NCI-H2107 (cell line): ENCODE data around the gene SRR.

ENCODE experiments used
- DNase-seq: peaks from one replicate; lab custom pipeline; 2025; lab: John Stamatoyannopoulos, UW

SRR gene

GRCh38 chr17:2343421-2343820, 39.7 kb downstream of the SRR start:
- no peak for DNase-seq

DNA sequence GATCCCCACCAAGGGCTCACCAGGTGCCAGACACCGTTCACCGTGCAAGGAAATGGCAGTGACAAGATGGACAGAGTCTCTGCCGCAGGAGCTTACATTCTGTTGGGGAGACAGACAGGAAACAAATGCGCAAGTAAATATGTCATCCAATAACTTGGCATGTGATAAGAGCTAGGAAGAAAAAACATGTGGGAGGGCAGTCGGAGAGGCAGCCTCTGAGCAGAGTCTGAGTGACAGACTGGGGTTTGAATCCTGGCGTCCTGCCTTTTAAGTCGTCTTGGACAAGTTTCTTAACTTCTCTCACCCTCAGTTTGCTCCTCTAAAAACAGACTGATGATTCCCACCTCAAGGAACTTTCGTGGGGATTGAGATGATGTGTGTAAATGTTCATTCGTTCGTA, 40.8 kb downstream of the SRR start:
- no peak for DNase-seq

GRCh38 chr17:2346475-2346874, 42.7 kb downstream of the SRR start:
- no peak for DNase-seq

DNA sequence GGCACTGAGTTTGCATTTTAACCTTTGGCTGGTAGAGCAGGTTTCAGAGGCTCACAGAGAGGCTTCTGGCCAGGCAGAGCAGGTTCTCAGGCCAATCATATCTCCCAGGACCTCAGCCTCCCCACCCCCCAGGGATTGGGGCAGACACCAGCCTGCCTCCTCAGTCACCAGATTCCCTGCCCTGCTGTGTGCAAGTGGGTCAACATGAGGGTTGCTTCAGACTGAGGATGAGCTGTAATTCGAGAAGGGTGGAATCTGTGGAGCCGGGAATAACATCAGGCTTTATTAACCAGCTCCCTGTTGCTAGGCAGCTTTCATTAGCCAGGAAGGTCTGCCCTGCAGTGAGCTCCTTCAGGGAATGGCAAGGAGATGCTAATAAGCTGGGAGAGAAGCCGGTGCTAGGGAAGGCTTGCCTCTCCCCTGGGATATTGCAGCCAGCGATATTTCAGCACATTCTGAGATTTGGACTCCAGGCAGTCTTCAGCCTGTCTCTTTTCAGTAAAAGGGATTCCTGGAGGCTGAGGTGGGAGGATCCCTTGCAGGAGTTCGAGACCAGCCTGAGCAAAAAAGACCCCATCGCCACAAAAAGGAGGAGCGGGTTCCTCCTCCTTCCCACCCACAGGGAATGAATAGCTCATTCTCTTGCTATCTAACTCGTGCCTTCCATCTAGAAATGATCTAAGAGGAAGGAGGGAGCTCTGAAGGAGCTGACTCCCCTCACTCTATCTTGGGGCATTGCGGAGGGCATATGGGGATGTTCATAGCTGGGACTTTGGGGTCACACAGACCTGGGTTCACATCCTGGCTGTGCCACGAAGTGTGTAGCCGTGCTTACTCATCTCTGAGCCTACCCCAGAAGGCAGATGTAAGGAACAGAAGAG, 44.3 kb downstream of the SRR start:
- no peak for DNase-seq

DNA sequence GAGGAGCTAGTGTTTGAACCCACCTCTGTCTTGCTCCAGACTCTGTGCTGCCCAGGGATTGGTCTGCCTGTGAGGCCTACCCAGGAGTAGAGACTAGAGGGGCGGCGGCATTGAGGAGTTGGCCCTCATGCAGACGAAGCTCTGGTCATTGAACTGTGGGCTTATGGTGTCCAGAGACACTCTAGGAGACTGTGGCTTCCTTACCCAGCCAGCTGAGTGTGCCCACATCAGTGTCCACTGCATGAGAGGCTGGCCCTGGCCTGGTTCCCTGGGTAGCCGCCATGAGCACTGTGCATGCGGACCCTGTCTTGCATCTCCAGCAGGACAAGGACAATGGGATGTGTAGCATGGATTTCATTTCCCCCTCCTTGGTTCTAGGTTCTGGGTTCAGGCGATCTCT, 47.5 kb downstream of the SRR start:
- DNase-seq = no peak

DNA sequence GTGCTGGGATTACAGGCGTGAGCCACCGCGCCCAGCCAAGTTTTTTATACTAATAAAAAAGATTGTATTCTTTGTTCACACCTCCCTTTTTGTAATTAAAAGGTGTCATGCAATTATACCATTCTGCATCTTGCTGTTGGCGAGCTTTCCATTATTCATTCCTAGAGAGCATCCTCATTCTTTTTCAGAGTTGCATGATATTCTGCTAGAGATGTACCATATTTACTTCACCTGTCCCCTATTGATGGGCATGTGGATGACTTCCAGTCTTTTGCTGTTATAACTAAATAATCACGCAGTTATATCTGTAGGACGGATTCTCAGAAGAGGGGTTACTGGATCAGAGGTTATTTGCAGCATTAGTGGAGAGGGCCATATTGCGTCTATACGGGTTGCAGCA, 50.6 kb downstream of the SRR start:
- no peak for DNase-seq

DNA sequence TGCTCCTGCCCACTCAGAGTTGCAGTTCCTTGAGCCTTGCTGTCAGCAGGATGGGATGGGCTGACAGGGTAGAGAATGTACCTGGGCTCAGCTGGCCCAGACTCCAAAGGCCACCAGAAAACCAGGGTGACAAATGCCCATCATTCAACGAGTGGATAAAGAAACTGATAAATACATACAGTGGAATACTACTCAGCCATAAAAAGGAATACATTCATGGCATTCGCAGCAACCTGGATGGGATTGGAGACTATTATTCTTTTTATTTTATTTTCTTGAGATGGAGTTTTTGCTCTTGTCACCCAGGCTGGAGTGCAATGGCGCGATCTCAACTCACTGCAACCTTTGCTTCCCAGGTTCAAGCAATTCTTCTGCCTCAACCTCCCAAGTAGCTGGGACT, 53.5 kb downstream of the SRR start:
- no peak for DNase-seq

DNA sequence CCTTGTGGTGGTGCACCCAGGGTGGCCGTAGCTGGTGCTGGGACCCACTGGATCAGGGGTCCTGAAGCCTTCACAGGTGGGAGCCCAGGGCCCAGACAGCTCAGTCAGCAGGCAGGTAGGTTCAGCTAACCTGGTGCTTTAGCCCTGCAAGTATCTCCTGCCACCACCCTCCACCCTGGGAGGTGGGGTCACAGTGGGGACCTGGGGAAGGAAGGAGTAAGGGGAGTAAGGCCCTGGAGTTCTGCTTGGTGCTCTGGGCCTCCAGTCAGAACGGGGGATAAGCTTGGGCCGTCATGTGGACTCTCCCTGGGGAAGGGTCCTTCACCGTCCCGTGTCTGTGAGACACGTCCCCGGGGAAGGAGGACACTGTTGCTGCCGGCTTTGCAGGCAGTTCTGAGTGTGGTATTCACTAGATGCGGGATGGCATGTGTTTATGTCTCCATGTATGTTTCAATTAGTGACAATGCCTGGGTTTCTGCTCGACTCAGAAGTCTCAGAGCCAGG, 54.2 kb downstream of the SRR start:
- no peak for DNase-seq

DNA sequence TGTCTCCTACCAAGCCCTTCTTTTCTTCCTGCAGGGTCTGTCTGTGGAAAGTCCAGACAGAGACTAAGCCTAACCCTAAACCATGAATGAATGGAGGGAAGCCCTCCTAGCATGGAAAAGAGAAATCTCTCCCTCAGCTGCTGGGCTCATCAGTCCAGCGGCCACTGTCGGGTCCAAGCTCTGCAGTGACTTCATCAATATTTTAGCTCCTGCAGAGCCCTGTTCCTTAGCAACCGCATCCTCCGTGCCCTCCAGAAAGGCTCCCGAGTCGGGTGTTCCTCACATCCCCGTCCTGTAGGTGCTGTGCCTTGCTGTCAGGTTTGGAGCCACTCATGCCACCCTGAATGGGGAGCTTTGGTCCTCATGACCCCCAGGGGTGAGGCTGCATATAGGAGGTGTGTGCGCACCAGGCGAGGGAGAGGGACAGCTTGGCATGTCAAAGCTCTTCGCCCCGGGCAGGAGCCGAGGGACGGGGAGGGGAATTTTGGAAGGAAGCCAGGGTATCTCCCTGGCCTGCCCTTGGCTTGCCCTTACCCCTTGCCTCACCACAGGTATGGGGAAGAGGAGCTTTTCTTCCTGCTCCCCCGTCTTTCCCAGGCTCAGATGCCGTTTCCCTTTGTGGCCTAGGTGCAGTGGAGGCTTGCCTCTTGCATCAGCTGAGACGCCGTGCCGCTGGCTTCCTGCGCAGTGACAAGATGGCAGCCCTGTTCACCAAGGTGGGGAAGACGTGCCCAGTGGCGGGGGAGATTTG, 57.4 kb downstream of the SRR start:
- DNase-seq = no peak

DNA sequence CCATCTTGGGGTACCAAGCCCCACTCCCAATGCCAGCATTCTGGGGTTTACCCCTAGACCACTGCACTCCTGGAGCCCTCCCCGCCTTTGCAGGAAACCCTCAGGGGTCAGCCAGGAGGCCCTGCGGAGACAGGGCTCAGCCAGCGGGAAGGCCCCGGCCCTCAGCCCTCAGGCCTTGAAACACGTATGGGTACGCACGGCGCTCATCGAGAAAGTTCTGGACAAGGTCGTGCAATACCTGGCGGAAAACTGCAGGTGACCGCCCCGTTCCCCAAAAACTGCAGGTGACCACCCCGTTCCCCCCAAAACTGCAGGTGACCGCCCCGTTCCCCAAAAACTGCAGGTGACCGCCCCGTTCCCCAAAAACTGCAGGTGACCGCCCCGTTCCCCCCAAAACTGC, 58.3 kb downstream of the SRR start:
- no peak for DNase-seq

DNA sequence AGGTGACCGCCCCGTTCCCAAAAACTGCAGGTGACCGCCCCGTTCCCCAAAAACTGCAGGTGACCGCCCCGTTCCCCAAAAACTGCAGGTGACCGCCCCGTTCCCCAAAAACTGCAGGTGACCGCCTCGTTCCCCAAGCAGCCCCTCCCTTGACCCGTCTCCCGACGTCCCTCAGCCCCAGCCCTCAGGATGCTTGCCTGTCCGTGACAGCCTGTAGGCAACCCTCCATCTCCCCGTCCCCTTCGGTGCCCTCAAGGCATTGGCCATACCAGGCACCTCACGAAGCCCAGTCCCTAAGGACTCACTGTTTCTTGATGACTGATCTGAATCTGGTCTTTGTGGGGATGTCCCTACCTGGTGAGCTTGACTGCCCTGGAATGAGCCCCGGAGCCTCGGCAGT, 58.7 kb downstream of the SRR start:
- no peak for DNase-seq

DNA sequence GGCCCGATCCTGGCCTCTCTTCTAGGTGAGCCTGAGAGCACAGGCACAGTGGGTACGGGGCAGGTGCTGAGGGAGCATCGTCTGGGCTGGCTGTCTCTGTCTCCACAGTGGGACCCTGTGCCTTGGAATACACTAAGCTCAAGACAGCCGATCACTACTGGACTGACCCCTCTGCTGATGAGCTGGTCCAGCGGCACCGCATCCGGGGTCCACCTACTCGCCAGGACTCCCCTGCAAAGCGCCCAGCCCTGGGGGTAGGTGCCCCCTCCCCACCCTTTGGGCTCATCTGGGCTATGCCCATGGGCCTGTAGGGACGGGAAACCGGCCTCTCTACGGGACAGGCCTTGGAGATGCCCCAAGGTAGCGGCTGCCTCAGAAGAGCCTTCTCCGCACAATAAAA, 59.1 kb downstream of the SRR start:
- no peak for DNase-seq

GRCh38 chr17:2363318-2363717, 59.6 kb downstream of the SRR start:
- no peak for DNase-seq

DNA sequence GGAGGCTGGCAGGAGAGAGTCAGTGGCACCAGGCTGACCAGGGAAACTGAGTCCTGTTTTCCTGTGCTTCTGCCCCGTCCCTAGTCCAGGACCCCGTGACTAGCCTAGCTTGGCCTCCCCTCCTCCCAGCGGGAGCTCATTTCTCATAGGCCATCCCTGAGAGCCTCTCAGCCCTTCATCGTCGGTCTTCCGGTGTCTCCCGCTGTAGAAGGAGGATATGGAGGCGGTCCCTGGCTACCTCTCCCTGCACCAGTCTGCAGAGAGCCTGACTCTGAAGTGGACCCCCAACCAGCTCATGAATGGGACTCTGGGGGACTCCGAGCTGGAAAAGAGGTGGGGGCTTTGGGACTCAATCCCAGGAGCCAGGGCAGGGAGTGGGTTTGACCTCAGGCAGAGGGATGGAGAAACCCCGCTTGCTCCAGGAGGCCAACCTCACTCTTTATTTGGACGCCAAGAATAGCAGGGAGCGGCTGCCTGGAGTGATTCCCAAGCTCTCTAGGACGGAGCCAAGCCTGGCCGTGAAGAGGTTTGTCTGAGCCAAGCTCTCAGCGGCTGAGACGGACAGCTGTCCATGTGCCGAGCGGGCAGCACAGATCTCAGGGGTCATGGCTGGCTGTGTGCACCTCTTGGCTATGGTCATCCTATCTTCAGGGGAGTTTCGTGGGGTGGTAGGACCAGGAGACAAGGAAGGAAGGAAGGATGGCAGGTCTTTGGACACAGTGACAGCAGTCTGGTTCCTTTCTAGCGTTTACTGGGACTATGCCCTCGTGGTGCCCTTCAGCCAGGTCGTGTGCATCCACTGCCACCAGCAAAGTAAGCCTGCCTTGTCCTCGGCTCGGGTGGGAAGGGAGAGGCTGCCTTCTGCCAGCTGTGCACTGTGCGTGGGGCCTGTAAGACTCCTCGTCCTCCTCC, 60.4 kb downstream of the SRR start:
- DNase-seq = no peak

- DNase-seq = no peak
Observed at GRCh38 chr17:2364763-2365116, 61.0 kb downstream of the SRR start.

- DNase-seq = no peak
Observed at GRCh38 chr17:2365132-2365531, 61.4 kb downstream of the SRR start.

- no peak for DNase-seq
Observed at GRCh38 chr17:2366747-2367494, 63.2 kb downstream of the SRR start.

GRCh38 chr17:2368359-2368758, 64.6 kb downstream of the SRR start:
- DNase-seq = no peak

- DNase-seq = no peak
Observed at GRCh38 chr17:2369039-2369438, 65.3 kb downstream of the SRR start.

DNA sequence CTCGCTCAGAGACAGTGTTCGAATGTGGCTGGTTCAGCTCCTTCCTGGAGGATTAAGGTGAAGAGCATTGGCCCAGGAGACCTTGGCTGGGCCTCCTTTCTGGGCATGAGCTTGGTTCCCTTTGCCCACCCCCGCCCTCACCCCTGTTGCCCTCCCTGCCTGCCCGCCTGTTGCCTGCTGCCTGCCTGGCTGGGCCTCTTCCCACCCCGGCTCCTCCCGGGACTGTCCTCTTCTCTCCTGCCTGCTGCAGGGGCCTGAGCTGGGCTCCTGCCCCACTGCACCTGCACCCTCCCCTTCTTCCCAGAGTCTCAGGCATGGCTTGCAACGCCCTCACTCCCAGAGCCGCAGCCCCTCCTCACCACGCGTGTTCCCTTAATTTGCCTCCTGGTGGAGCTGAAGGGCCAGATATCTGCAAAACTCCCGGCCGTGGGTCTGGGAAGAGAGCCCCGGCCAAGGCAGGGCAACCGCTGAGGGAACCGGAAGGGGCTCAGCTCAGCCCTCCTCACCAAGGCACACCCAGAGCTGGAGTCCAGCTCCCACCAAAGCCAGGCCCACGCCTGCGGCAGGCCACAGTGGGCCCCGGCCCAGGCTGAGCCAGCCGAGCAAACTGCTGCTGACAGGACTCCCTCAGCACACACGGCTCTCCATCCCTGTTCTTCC, 65.9 kb downstream of the SRR start:
- DNase-seq = no peak

GRCh38 chr17:2370211-2370589, 66.5 kb downstream of the SRR start:
- no peak for DNase-seq
